Gastroesophageal sphincter (tissue), 3 donors: ENCODE results near the gene MINDY4.

Experiments
- POLR2A ChIP-seq, 2 donors: fragments of 450-650 bp; IDR thresholded peaks; one replicate each; pipeline ENCODE4 v1.6.1; 2017; ENCODE audit warnings: antibody characterized with exemption in 2 of 2, mild to moderate bottlenecking in 2 of 2, moderate library complexity in 1 of 2
- TF ChIP-seq, protein P1 (sequence below), 4 experiments: fragments of 200-600 bp in 2 of 4; fragments of 450-650 bp in 2 of 4; sonication (generic) in 1 of 4; IDR thresholded peaks; one replicate each; pipeline ENCODE4 v1.5.1; 2017 to 2019; ENCODE audit warnings: antibody characterized with exemption in 4 of 4, mild to moderate bottlenecking in 2 of 4, moderate library complexity in 2 of 4

DNA sequence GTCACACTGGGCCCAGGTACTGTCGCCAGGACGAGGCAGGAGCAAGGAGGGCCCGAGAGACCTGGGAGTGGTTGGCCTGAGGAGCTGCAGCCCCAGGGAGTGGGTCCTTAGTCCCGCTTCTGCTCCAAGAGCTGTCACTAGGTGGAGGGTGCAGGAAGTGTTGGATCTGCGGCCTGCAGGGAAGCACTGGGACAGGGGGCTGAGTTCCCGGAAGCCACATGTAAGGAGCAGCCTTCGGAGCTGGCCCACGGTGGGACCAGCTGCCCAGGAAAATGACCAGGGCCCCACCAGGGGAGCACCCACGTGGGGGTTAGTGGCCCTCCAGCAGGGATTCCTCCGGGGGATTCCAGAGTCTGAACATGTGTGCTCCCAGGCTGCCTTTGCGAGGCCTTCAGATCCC lies 131.2 kb downstream of the MINDY4 start:
- TF ChIP-seq, protein P1, sequence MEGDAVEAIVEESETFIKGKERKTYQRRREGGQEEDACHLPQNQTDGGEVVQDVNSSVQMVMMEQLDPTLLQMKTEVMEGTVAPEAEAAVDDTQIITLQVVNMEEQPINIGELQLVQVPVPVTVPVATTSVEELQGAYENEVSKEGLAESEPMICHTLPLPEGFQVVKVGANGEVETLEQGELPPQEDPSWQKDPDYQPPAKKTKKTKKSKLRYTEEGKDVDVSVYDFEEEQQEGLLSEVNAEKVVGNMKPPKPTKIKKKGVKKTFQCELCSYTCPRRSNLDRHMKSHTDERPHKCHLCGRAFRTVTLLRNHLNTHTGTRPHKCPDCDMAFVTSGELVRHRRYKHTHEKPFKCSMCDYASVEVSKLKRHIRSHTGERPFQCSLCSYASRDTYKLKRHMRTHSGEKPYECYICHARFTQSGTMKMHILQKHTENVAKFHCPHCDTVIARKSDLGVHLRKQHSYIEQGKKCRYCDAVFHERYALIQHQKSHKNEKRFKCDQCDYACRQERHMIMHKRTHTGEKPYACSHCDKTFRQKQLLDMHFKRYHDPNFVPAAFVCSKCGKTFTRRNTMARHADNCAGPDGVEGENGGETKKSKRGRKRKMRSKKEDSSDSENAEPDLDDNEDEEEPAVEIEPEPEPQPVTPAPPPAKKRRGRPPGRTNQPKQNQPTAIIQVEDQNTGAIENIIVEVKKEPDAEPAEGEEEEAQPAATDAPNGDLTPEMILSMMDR (IDR thresholded peaks at IDR 0.05) = no peak
- no peak for TF ChIP-seq POLR2A (IDR thresholded peaks at IDR 0.05)
